Measurements from ENCODE around the gene ABCC1. TPM values are rescaled to one million over a fixed set of nuclear protein-coding genes. Genes with fewer than 3 reads are reported as not detected.

Gene ABCC1
- total and polyA plus RNA-seq, 2 of the 8 experiments (the other 6 are each of a cell fraction or from before 2014, with no cell fraction given) = 42.6 to 66.8 TPM

- no peak for TF ChIP-seq E2F6 (IDR thresholded peaks at IDR 0.05)
- TF ChIP-seq GTF2F1 (IDR thresholded peaks at IDR 0.05; ENCODE audit: borderline replicate concordance, low read depth, low read length) = no peak
- TF ChIP-seq CTCF (IDR thresholded peaks at IDR 0.05; ENCODE audit: control extremely low read depth in 1 of 3, insufficient read depth in 1 of 3, low read depth in 1 of 3, low read length in 3 of 3) = no peak
These were observed 24.0 kb downstream of the ABCC1 start (continued) for GRCh38 chr16:15973421-15973820.
